Endothelial cell (in vitro differentiated cells): ENCODE results near the gene MAD1L1. TPM values are rescaled to one million over a fixed set of nuclear protein-coding genes. Genes with fewer than 3 reads are reported as not detected.

Source experiments
- DNase-seq: peaks from one replicate; pipeline ENCODE4 v3.0.0; 2021; ENCODE audit warnings: low spot score
- H3K27ac Mint-ChIP-seq: one replicate; pipeline ENCODE4 v1.8.0; 2021; ENCODE audit warnings: mixed read lengths, inconsistent platforms; ENCODE audit not compliant: unreplicated experiment
- H3K27me3 Mint-ChIP-seq: one replicate; pipeline ENCODE4 v1.8.0; 2021; ENCODE audit warnings: mild to moderate bottlenecking, moderate library complexity, mixed read lengths, inconsistent platforms; ENCODE audit not compliant: unreplicated experiment
- H3K36me3 Mint-ChIP-seq: one replicate; pipeline ENCODE4 v1.8.0; 2021; ENCODE audit warnings: mild to moderate bottlenecking, low read depth, mixed read lengths, inconsistent platforms; ENCODE audit not compliant: unreplicated experiment
- H3K4me1 Mint-ChIP-seq: one replicate; pipeline ENCODE4 v1.8.0; 2021; ENCODE audit warnings: mild to moderate bottlenecking, mixed read lengths, inconsistent platforms; ENCODE audit not compliant: unreplicated experiment
- H3K4me3 Mint-ChIP-seq: one replicate; pipeline ENCODE4 v1.8.0; 2021; ENCODE audit warnings: mild to moderate bottlenecking, mixed read lengths, inconsistent platforms; ENCODE audit not compliant: unreplicated experiment
- H3K9me3 Mint-ChIP-seq: one replicate; pipeline ENCODE4 v1.8.0; 2021; ENCODE audit warnings: mixed read lengths, inconsistent platforms; ENCODE audit not compliant: unreplicated experiment
- total RNA-seq: library from RNA; stranded (reverse); fragmentation: NEBNext Ultra II Directional; extraction: Animal tissue kit (Norgen Biotek cat#: 25700); gene quantifications from one replicate; pipeline ENCODE4 v1.2.1, GENCODE V29; 2021; ENCODE audit not compliant: unreplicated experiment
- TF ChIP-seq, protein P1 (sequence below): fragments of 200-600 bp; sonication (generic); IDR thresholded peaks from one replicate; pipeline ENCODE4 v1.5.0; 2021; ENCODE audit warnings: antibody characterized with exemption; ENCODE audit not compliant: unreplicated experiment

The MAD1L1 gene
- total RNA-seq, 1 donor from 2014 or later, result 43.3 TPM

DNA sequence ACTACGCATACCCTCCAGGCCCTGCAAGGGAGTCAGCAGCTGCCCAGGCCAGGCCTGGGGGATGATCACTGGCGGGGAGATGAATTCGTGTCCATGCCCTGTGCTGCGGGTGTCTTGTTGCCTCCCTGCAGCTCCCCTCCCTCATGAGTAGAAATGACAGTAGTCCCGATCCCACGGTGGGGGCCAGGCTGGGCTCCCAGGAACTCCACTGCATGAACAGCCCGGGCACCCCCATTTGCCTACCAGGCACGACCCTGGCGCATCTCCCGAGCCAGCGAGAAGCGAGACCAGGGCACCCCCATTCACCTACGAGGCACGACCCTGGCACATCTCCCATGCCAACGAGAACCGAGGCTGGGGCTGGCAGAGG lies 316.2 kb downstream of the MAD1L1 start:
- Mint-ChIP-seq H3K4me1 (peaks cover 5% of the 10 kb centered on the region), H3K4me3 (no peak overlapping the region), H3K27me3 (peaks cover 9% of the 10 kb centered on the region), H3K9me3 (no peaks in the 10 kb centered on the region), H3K27ac (no peak overlapping the region), H3K36me3 (peaks cover 6% of the 10 kb centered on the region)
- DNase-seq, result no peak
- TF ChIP-seq, protein P1, sequence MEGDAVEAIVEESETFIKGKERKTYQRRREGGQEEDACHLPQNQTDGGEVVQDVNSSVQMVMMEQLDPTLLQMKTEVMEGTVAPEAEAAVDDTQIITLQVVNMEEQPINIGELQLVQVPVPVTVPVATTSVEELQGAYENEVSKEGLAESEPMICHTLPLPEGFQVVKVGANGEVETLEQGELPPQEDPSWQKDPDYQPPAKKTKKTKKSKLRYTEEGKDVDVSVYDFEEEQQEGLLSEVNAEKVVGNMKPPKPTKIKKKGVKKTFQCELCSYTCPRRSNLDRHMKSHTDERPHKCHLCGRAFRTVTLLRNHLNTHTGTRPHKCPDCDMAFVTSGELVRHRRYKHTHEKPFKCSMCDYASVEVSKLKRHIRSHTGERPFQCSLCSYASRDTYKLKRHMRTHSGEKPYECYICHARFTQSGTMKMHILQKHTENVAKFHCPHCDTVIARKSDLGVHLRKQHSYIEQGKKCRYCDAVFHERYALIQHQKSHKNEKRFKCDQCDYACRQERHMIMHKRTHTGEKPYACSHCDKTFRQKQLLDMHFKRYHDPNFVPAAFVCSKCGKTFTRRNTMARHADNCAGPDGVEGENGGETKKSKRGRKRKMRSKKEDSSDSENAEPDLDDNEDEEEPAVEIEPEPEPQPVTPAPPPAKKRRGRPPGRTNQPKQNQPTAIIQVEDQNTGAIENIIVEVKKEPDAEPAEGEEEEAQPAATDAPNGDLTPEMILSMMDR, result no peak

DNA sequence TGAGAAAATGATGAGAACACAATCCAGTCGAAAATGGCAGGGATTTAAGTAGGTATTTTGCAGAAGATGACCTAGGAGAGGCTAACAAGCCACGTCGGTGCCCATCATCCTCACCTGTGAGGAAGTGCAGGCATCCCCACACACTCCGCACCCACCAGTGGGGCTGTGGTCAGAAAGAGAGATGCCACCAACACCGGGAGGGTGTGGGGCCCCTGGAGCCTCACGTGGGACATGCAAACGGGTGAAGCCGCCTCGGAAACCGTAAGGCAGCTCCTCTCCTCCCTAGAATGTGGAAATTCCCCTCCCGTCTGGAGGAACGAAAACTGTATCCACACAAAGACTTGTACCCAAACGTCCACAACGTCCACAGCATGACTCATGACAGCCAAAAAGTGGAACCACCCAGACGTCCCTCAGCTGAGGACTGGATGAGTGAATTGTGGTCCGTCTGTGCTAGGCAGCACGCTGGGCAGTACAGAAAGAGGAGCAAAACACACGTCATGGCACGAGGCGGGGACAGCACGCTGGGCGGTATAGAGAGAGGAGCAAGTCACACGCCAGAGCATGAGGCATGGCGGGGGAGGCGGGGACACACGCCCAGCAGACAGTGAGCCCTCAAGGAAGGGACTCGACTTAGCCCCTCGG lies 316.7 kb downstream of the MAD1L1 start:
- peaks cover 5% of the 10 kb centered on the region for H3K4me1 Mint-ChIP-seq
- DNase-seq, result no peak
- TF ChIP-seq, protein P1, result no peak
- H3K36me3 Mint-ChIP-seq, result peaks cover 6% of the 10 kb centered on the region
- no peaks in the 10 kb centered on the region for H3K9me3 Mint-ChIP-seq
- H3K27me3 Mint-ChIP-seq, result peaks cover 11% of the 10 kb centered on the region
- H3K4me3 Mint-ChIP-seq, result peak overlapping the region; percentile 48
- H3K27ac Mint-ChIP-seq, result peak overlapping the region; percentile 48

DNA sequence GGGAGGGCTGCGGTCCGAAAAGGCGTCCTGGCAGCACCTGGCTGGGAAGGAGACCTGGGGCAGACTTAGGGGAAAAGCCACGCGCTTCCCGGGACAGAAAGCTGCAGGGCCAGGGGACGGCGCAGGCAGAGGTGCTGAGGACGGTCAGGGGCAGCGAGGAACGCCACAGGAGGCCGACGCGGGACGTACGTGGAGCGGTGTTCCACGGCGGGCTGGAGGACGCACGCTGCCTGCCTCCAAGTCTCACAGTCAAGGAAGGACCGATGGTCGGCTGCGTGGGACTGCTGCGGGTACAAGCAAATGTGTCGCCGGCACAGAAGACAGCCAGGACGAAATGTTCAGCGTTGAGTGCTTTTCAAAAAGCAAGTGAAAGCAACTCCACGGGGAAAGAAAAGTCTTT lies 317.4 kb downstream of the MAD1L1 start:
- DNase-seq, result no peak
- Mint-ChIP-seq H3K4me3 (no peak overlapping the region), H3K4me1 (peaks cover 5% of the 10 kb centered on the region), H3K27ac (no peak overlapping the region), H3K36me3 (peaks cover 6% of the 10 kb centered on the region), H3K9me3 (no peaks in the 10 kb centered on the region), H3K27me3 (peaks cover 11% of the 10 kb centered on the region)
- TF ChIP-seq, protein P1, result no peak

DNA sequence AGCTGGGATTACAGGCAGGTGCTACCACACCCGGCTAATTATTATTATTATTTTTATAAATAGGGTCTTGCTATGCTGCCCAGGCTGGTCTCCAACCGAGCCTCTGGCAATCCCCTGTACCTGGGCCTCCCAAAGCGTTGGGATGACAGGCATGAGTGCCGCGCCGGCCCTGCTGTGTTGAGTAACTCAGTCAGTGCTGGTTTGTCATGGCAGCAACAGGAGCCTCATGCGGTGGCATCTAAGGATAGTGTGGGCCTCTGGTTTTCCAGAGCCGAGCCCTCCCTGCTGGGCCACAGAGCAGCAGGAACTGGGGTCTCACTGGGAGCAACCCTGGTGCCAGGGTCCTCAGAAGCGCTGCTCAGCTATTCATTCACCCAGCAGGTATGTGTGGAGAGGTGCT lies 318.0 kb downstream of the MAD1L1 start:
- Mint-ChIP-seq H3K27me3 (peaks cover 11% of the 10 kb centered on the region), H3K27ac (no peak overlapping the region), H3K4me3 (no peak overlapping the region), H3K4me1 (peaks cover 5% of the 10 kb centered on the region), H3K9me3 (no peaks in the 10 kb centered on the region), H3K36me3 (peaks cover 6% of the 10 kb centered on the region)
- no peak for DNase-seq
- TF ChIP-seq, protein P1, result no peak

DNA sequence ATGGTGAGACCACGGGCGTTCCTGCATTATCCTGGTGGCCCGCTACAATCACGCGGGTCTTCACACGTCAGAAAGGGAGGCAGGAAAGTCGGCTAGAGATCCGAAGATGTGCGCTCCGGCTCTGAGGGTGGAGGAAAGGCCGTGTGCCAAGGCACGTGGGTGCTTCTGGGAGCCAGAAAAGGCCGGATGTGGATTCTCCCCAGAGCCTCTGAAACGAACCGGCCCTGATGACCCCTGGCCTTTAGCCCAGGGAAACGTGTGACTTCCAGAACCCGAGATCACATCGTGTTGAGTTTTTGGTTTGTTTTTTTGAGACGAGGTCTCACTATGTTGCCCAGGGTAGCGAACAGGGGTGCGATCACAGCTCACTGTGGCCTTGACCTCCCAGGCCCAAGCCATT lies 318.4 kb downstream of the MAD1L1 start:
- H3K4me1 Mint-ChIP-seq, result peaks cover 5% of the 10 kb centered on the region
- no peak overlapping the region for H3K4me3 Mint-ChIP-seq
- no peak overlapping the region for H3K27ac Mint-ChIP-seq

More for the DNA sequence above, 318.4 kb downstream of the MAD1L1 start:
- no peak for DNase-seq
- TF ChIP-seq, protein P1, result no peak
- Mint-ChIP-seq H3K27me3 (peaks cover 9% of the 10 kb centered on the region), H3K9me3 (no peaks in the 10 kb centered on the region), H3K36me3 (peaks cover 6% of the 10 kb centered on the region)
